K562 (cell line): ENCODE results near the gene ABAT. TPM values are rescaled to one million over a fixed set of nuclear protein-coding genes. Genes with fewer than 3 reads are reported as not detected.

Experiments used
- FOXJ2 ChIP-seq: fragments of 200-800 bp; sonication (Bioruptor generic); IDR thresholded peaks from 2 replicates; pipeline ENCODE4 v1.6.1; 2016; ENCODE audit warnings: missing genetic modification characterization, missing compliant biosample characterization
- HOXB6 ChIP-seq: fragments of 250-450 bp; sonication (Bioruptor Pico); IDR thresholded peaks from 2 replicates; pipeline ENCODE4 v1.5.1; 2022; ENCODE audit warnings: mild to moderate bottlenecking, borderline replicate concordance
- REST ChIP-seq, 2 experiments: fragments of 450-650 bp; formaldehyde crosslinking in 1 of 2; IDR thresholded peaks; 2 replicates each; pipeline versions ENCODE4 v1.4.0 to v1.6.1; 2014 to 2020; ENCODE audit warnings: mild to moderate bottlenecking in 2 of 2, borderline replicate concordance in 1 of 2, low read depth in 1 of 2
- ZNF766 ChIP-seq: fragments of 200-800 bp; sonication (Bioruptor generic); conservative IDR thresholded peaks from 2 replicates; pipeline ENCODE4 v1.6.1; 2016; ENCODE audit warnings: missing genetic modification characterization, missing compliant biosample characterization
- polyA plus RNA-seq, 8 experiments: library from polyadenylated mRNA; depleted of rRNA in 4 of 8; stranded (reverse) in 5 of 8; unstranded in 3 of 8; fragments of >200 nt; fragmentation: Nextera tagmentation in 2 of 8; fragmentation: Illumina TruSeq in 1 of 8; extraction: Ambion mirVana in 2 of 8; extraction: Trizol in 1 of 8; gene quantifications; 2 replicates each; pipeline versions ENCODE4 v1.2.1 to v1.2.3, GENCODE V29; 2011 to 2014; ENCODE audit warnings: inconsistent platforms in 1 of 8, missing spikeins in 1 of 8
- total RNA-seq, 7 experiments: library from RNA; depleted of rRNA in 6 of 7; stranded (reverse); fragments of >200 nt in 6 of 7; fragmentation: Illumina TruSeq in 2 of 7; extraction: Trizol in 2 of 7; gene quantifications; 2 replicates each; pipeline versions ENCODE4 v1.2.1 to v1.2.3, GENCODE V29; 2011 to 2021; ENCODE audit warnings: low replicate concordance in 1 of 7

ABAT gene
- total and polyA plus RNA-seq, 9 of the 15 experiments (the other 6 are each of a cell fraction or from before 2014, with no cell fraction given) = 0.01 to 0.49 (median 0.10) TPM

- TF ChIP-seq REST (IDR thresholded peaks at IDR 0.05; ENCODE audit: borderline replicate concordance) (peak; percentile 83), REST (CRISPR knock-in tag; IDR thresholded peaks at IDR 0.05; ENCODE audit: low read depth) (no peak), ZNF766 (CRISPR knock-in tag) (no peak), HOXB6 (CRISPR knock-in tag) (no peak), FOXJ2 (tag) (no peak)
Observed at GRCh38 chr16:8667492-8667891, 6.9 kb upstream of the ABAT start (continued).
